Measurements from ENCODE around the gene THSD7B.

THSD7B gene

DNA sequence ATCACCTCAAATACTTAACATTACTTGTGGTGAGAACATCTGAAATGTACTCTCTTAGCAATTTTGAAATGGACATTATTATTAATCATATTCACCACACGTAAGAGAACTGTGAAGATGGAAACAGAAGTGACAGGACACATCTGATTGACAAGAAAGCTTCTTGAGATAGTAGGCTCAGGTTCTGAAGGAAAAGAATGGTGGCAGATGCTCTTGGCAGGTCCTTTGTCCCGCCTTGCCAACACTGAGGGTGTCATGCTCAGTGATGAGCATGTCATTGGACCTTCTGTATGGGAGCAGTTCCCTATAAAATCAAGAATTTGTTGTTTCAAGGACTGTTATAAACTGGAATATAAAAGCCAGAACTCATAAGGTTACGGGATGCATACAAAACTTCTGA lies 428.1 kb downstream of the THSD7B start:
- Mint-ChIP-seq H3K27ac (no peak overlapping the region), H3K27me3 (no peaks in the 10 kb centered on the region), H3K4me3 (no peak overlapping the region), H3K36me3 (ENCODE audit: insufficient read depth) (no peaks in the 10 kb centered on the region), H3K9me3 (peaks cover 7 to 10% of the 10 kb centered on the region in 2 donors), H3K4me1 (ENCODE audit: low read depth in 2 of 2) (no peaks in the 10 kb centered on the region)
- DNase-seq (no peak), ATAC-seq (replicated peaks) (no peak)

DNA sequence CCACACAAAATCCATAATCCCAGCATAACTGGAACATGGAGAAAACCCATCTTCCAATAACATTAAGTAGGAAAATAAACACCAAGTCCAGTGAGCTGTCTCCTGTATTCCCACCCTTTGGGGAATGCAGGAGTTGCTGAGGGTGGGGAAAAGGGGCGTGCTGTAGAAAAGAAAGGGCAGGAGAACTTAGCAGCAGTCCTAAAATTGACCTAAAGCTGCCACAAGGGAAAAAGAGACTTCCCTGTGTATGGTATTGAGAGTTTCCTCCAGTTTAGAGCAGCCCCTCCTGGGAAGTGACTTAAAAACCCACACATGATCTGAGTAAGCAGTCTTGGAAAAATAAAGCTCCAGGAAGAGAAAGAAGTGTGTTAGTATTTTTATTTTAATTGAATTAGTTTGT lies 428.8 kb downstream of the THSD7B start:
- ATAC-seq (replicated peaks) (no peak), DNase-seq (no peak)
- Mint-ChIP-seq H3K4me1 (ENCODE audit: low read depth in 2 of 2) (no peaks in the 10 kb centered on the region), H3K27ac (no peak overlapping the region), H3K4me3 (no peak overlapping the region), H3K9me3 (peaks cover 7 to 10% of the 10 kb centered on the region in 2 donors), H3K36me3 (ENCODE audit: insufficient read depth) (no peaks in the 10 kb centered on the region), H3K27me3 (no peaks in the 10 kb centered on the region)

DNA sequence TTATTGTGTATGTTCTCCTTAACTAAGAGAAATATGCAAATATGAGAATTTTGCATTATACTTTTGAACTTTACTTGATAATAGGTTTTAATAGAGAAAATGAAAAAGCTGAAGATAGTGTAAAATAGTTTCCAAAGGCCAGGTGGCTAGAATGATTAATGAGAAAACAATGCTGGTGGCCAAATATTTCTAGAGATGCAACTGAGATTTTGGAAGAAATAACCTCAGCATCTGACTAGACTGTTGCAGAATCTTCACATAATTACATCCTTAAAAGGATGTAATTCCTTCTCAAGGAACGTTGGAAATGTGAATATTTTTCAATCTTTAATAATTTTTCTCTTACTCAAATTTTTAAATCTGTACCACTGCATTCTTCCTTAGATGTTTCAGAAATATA lies 434.4 kb downstream of the THSD7B start:
- peaks cover 0 to 9% of the 10 kb centered on the region in 2 donors for H3K9me3 Mint-ChIP-seq
- H3K4me3 Mint-ChIP-seq, result no peak overlapping the region
- DNase-seq, result no peak
- H3K27ac Mint-ChIP-seq, result no peak overlapping the region
- no peaks in the 10 kb centered on the region for H3K27me3 Mint-ChIP-seq
- no peak for ATAC-seq (replicated peaks)
- no peaks in the 10 kb centered on the region for H3K36me3 Mint-ChIP-seq (ENCODE audit: insufficient read depth)
- no peaks in the 10 kb centered on the region for H3K4me1 Mint-ChIP-seq (ENCODE audit: low read depth in 2 of 2)

DNA sequence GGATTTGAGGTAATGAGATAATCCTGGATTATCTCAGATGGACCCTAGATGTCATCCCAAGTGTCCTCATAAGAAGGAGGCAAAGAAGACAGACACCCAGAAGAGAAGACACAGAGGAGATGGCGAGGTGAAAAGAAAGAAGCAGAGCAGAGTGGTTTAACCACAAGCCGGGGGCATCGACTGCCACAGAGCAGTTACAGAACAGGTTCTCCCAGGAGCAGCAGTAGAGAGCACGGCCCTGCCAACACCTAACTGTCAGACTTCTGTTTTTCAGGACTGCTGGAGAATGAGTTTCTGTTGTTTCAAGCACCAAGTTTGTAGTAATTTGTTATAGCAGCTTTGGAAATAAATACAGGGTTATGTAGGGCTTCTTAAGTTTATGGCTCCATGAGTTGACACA lies 437.0 kb downstream of the THSD7B start:
- H3K4me3 Mint-ChIP-seq, result no peak overlapping the region
- H3K36me3 Mint-ChIP-seq (ENCODE audit: insufficient read depth), result no peaks in the 10 kb centered on the region
- no peak for DNase-seq
- ATAC-seq (replicated peaks), result no peak
- H3K4me1 Mint-ChIP-seq (ENCODE audit: low read depth in 2 of 2), result no peaks in the 10 kb centered on the region
- no peak overlapping the region for H3K27ac Mint-ChIP-seq
- peaks cover 0 to 9% of the 10 kb centered on the region in 2 donors for H3K9me3 Mint-ChIP-seq
- H3K27me3 Mint-ChIP-seq, result no peaks in the 10 kb centered on the region

DNA sequence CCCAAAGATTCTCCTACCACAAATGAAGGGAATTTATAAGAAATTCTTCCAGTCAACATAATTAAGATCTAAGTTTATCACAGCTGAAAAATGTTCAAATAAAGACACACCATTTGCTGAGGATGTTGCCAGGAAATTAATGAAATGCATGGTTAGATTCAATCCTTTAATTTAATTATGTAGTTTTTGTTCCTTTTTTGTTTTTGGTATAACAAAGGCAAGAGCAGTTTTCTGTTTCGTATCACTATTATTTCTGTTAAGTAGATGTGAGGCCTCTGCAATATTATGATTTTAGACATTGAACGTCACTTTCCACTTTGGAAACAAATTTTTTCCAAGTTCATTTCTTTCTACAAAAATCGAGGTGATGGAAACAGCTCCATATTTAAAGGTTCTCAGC lies 440.0 kb downstream of the THSD7B start:
- ATAC-seq (replicated peaks) (no peak), DNase-seq (no peak)
- Mint-ChIP-seq H3K9me3 (peaks cover 0 to 9% of the 10 kb centered on the region in 2 donors), H3K4me3 (no peak overlapping the region), H3K27me3 (no peaks in the 10 kb centered on the region), H3K36me3 (ENCODE audit: insufficient read depth) (no peaks in the 10 kb centered on the region), H3K4me1 (ENCODE audit: low read depth in 2 of 2) (no peaks in the 10 kb centered on the region), H3K27ac (no peak overlapping the region)

DNA sequence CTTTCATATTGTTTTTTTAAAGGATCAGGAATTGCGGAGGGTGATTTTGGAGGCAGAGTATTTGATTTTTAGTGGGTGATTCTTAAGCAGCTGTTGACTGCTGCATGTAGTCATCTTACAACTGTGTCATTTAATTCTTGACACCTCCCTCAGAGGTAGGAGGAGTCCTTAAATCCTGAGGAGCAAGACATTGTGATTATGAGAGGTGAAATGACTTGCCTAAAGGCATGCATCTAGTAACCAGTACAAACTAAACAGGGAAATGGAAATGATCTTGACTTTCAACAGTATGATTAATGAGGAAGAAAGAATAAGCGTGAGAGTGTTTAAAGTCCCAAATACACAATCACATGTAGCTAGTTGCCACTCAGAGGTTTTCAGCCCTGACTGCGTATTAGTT lies 440.7 kb downstream of the THSD7B start:
- Mint-ChIP-seq H3K27ac (no peak overlapping the region), H3K4me3 (no peak overlapping the region), H3K36me3 (ENCODE audit: insufficient read depth) (no peaks in the 10 kb centered on the region), H3K4me1 (ENCODE audit: low read depth in 2 of 2) (no peaks in the 10 kb centered on the region), H3K9me3 (peaks cover 0 to 9% of the 10 kb centered on the region in 2 donors), H3K27me3 (no peaks in the 10 kb centered on the region)
- ATAC-seq (replicated peaks) (no peak), DNase-seq (no peak)

DNA sequence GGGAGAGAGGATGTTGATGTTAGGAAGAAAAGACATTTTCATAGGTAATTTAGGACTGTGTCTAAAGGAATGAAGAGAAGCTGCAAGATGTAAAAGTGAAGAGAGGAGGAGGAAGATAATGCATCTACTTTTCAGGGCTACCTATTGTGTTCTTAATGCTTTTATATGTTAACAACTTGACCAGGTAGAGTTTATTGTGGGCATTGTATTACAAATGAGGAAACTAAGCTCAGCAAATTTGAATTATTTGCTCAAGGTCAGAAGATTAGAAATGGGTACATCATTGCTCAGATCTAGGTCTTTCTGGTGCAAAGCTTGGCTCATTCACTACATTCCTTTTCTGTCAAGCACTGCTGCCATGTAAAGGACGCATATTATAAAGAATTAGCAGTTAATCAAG lies 441.7 kb downstream of the THSD7B start:
- H3K4me1 Mint-ChIP-seq (ENCODE audit: low read depth in 2 of 2), result no peaks in the 10 kb centered on the region
- no peak overlapping the region for H3K27ac Mint-ChIP-seq
- no peaks in the 10 kb centered on the region for H3K36me3 Mint-ChIP-seq (ENCODE audit: insufficient read depth)
- H3K27me3 Mint-ChIP-seq, result no peaks in the 10 kb centered on the region
- ATAC-seq (replicated peaks) (no peak), DNase-seq (no peak)
- H3K9me3 Mint-ChIP-seq, result peaks cover 0 to 6% of the 10 kb centered on the region in 2 donors
- no peak overlapping the region for H3K4me3 Mint-ChIP-seq

DNA sequence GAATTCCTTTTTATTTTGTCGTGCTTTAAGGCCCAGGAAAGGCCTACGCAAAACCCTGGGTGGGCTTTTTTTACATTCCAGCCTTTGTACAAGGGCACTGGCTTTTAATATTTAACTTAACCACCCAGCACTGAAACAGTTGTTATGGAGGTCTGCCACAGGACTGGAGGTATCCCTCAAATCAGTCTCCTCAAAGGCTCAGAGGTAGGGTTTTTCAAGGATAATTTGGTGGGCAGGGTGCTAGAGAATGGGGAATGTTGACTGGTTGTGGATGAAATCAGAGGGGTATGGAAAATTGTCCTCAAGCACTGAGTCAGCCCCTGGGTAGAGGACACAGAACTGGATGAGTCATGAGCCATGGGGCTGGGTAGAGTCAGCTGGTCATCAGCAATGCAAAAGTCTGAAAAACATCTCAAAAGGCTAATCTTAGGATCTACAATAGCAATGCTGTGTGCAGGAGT lies 443.1 kb downstream of the THSD7B start:
- Mint-ChIP-seq H3K36me3 (ENCODE audit: insufficient read depth) (no peaks in the 10 kb centered on the region), H3K4me3 (no peak overlapping the region), H3K27ac (no peak overlapping the region), H3K4me1 (ENCODE audit: low read depth in 2 of 2) (no peaks in the 10 kb centered on the region), H3K27me3 (no peaks in the 10 kb centered on the region), H3K9me3 (peaks cover 0 to 4% of the 10 kb centered on the region in 2 donors)
- DNase-seq, result no peak
- ATAC-seq (replicated peaks), result no peak

DNA sequence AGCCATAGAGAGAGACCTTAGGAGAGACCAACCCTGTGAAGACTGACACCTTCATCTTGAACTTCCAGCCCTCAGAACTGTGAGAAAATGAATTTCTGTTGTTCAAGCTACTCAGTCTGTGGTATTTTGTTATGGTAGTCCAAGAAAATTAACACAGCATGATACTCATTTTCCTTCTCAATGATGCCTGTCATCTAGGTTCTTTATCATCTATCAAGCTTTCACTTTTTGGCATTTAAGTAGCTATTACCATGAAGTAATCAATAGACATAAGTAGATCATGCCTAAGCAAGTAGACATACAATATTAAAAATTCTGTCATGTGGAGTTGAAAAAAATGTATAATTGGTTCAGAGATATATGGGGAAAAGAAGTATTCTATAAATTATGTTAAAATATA lies 444.7 kb downstream of the THSD7B start:
- Mint-ChIP-seq H3K4me3 (no peak overlapping the region), H3K4me1 (ENCODE audit: low read depth in 2 of 2) (no peaks in the 10 kb centered on the region), H3K27ac (no peak overlapping the region), H3K9me3 (peaks cover 2 to 6% of the 10 kb centered on the region in 2 donors), H3K27me3 (no peaks in the 10 kb centered on the region), H3K36me3 (ENCODE audit: insufficient read depth) (no peaks in the 10 kb centered on the region)
- no peak for ATAC-seq (replicated peaks)
- DNase-seq, result no peak

DNA sequence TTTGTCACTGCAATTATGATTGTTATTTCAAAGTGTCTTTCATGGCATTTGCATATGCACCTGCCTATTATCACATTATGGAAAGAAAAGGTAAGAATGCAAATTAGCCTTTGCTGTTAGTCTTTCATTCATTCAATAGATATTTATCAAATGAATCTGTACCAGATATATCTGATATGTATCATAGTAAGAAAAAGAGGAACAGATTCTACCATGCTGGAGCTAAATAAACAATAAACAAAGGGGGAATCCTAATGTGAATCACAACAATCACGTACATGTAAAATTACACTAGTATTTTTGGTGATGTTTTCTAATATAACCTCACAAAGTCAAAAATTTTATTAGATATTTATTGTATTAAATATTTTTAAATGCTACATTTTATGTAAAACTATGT lies 446.4 kb downstream of the THSD7B start:
- peaks cover 3 to 12% of the 10 kb centered on the region in 2 donors for H3K9me3 Mint-ChIP-seq
- H3K36me3 Mint-ChIP-seq (ENCODE audit: insufficient read depth), result no peaks in the 10 kb centered on the region
- H3K4me1 Mint-ChIP-seq (ENCODE audit: low read depth in 2 of 2), result no peaks in the 10 kb centered on the region
- no peak overlapping the region for H3K27ac Mint-ChIP-seq
- DNase-seq (no peak), ATAC-seq (replicated peaks) (no peak)
- H3K4me3 Mint-ChIP-seq, result no peak overlapping the region
- H3K27me3 Mint-ChIP-seq, result no peaks in the 10 kb centered on the region

DNA sequence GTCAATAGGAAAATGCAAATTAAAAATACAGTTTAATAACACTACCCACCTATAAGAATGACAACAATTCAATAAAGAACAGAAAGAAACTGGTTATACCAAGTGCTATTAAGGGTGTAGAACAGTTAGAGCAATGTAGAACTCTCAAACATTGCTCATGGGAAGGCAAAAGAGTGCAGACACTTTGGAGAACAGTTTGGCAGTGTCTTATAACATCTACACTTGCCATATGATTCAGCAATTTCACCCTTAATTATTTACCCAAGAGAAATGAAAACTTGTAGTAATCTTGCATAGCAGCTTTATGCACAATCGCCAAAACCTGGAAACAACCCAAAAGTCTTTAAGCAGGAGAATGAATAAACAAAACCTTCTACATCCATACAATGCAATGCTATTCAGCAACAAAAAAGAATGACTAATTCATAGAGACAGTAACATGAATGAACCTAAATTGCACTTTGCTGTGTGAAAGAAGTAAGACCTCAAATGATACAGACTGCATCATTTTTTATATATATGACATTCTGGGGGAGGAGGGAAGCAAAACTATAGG lies 455.2 kb downstream of the THSD7B start:
- no peaks in the 10 kb centered on the region for H3K36me3 Mint-ChIP-seq (ENCODE audit: insufficient read depth)
- no peaks in the 10 kb centered on the region for H3K4me1 Mint-ChIP-seq (ENCODE audit: low read depth in 2 of 2)
- no peak overlapping the region for H3K27ac Mint-ChIP-seq
- H3K9me3 Mint-ChIP-seq, result peaks cover 8 to 10% of the 10 kb centered on the region in 2 donors
- H3K4me3 Mint-ChIP-seq, result no peak overlapping the region
- no peak for ATAC-seq (replicated peaks)
- DNase-seq, result no peak
- H3K27me3 Mint-ChIP-seq, result no peaks in the 10 kb centered on the region

DNA sequence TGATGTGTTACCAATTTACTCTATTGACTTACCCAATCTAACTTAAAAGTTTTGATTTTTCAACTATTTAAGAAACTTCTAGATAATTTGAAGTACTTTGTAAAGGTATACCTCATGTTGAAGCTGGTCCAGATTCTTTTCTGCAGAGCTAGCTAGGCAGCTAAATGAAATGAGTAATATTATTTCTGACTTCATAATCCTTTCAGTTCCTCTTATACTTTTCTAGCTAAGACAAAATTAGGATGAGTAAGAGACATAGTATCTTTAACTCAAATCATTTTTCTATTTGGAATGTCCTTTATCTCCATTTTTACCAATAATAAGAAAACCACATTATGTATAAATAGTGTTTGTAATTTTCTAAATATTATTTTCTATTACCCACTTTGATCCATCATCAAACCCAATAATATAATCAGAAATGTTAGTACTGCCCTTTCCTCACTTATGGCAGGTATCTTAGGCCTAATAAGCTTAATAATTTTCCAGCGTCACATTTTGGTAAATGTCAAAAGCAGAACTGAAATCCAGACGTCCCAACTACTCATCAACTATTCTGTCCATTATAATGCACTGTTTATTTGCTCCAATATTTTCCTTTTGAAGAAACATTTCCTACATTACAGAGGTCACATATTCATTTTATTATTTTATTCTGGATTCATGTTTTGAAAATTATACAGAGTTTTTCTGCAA lies 456.6 kb downstream of the THSD7B start:
- no peaks in the 10 kb centered on the region for H3K4me1 Mint-ChIP-seq (ENCODE audit: low read depth in 2 of 2)
- no peaks in the 10 kb centered on the region for H3K36me3 Mint-ChIP-seq (ENCODE audit: insufficient read depth)
- H3K4me3 Mint-ChIP-seq, result no peak overlapping the region
- no peaks in the 10 kb centered on the region for H3K27me3 Mint-ChIP-seq
- ATAC-seq (replicated peaks) (no peak), DNase-seq (no peak)
- H3K27ac Mint-ChIP-seq, result no peak overlapping the region
- H3K9me3 Mint-ChIP-seq, result peaks cover 3 to 7% of the 10 kb centered on the region in 2 donors

DNA sequence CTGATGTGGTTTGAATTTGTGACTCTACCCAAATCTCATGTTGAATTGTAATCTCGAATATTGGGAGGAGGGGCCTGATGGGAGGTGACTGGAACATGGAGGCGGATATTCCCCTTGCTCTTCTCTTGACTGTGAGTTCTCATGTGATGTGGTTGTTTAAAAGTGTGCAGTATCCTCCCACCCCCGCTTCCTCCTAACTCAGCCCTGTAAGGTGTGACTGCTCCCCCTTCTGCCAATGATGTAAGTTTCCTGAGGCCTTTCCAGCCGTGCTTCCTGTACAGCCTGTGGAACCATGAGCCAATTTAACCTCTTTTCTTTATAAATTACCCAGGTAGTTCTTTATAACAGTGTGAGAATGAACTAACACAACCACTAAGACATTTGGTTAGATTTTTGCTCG lies 458.4 kb downstream of the THSD7B start:
- no peak for ATAC-seq (replicated peaks)
- Mint-ChIP-seq H3K4me3 (no peak overlapping the region), H3K27ac (no peak overlapping the region), H3K9me3 (peaks cover 0 to 5% of the 10 kb centered on the region in 2 donors), H3K36me3 (ENCODE audit: insufficient read depth) (no peaks in the 10 kb centered on the region), H3K27me3 (no peaks in the 10 kb centered on the region), H3K4me1 (ENCODE audit: low read depth in 2 of 2) (no peaks in the 10 kb centered on the region)
- no peak for DNase-seq

DNA sequence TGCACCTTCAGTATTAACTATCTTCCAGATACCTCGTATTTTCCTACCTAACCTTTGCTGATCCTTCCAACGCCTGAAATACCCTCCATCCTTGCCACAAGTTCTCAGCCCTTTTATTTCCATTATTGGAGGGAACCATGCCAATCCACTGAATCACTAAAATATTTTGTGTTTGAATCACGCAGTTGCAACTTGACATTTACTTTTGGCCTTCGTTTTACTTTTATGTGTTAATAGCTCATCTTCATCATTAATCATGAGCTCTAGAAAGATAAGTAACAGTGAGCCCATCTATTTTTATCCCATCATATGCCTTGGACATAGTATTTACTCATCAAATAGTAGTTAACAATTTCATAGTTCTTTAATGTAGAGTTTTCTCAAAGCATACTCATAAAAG lies 463.2 kb downstream of the THSD7B start:
- no peak for DNase-seq
- no peak overlapping the region for H3K4me3 Mint-ChIP-seq

More for the DNA sequence above, 463.2 kb downstream of the THSD7B start:
- ATAC-seq (replicated peaks), result no peak
- Mint-ChIP-seq H3K4me1 (ENCODE audit: low read depth in 2 of 2) (no peaks in the 10 kb centered on the region), H3K9me3 (peaks cover 4 to 7% of the 10 kb centered on the region in 2 donors), H3K27me3 (no peaks in the 10 kb centered on the region), H3K36me3 (ENCODE audit: insufficient read depth) (no peaks in the 10 kb centered on the region), H3K27ac (no peak overlapping the region)
